Measurements from ENCODE around the gene PRND.
"Not testable (repeated sequence)": the region's sequence is repeated elsewhere in the genome, so short reads cannot be mapped to it uniquely, and the experiment has no call there.

Gene PRND

DNA sequence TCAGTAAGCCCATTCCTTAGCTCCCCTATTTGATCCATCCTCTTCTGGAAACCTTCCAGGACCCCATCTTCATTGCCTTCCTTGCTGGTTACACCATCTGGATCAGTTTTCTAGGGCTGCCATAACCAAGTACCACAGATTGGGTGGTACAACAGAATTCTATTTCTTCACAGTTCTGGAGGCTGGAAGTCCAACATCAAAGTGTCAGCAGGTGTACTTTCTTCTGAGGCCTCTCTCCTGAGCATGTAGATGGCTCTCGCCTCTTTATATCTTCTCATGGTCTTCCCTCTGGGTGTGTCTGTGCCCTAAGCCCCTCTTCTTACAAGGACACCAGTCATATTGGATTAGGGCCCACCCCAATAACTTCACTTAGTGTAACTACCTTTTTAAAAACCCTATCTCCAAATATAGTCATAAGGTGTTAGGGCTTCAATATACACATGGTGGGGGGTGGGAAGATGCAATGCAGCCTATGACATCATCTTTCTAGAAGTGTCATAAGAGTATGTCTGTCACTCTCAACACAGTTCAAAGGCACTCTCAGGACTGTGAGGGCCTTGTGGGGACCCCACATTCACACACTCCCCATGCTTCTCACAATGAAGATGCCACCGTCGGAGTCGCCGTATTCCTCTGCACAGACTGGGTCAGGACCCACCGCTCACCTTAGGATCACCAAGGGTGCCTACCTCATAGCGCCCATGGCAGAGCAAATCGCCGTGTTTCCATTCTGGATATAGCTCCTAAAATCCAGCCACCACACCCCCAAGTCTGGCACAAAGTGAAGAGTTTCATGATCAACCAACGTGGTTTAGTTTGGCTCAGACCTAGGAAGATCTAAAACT is 12.2 kb upstream of the PRND start:
- DNase-seq: peak; percentile 32

DNA sequence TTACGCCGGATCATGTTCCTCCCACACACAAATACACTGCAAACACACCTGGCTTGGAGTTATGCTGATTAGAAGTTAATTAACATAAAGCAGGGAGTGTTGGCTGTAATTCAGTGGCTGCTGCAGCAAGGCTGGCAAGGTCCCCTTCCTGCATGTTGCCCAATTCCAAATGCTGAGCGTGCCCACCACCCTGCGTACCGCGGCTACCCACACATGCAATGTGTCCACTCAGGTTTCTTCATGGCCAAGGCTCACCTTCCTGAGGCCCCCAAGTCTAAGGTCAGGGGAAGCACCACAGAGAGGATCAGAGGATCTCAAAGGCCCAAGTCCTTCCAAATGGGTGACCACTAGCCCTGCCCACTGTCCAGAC is 11.6 kb upstream of the PRND start:
- no peak for DNase-seq

DNA sequence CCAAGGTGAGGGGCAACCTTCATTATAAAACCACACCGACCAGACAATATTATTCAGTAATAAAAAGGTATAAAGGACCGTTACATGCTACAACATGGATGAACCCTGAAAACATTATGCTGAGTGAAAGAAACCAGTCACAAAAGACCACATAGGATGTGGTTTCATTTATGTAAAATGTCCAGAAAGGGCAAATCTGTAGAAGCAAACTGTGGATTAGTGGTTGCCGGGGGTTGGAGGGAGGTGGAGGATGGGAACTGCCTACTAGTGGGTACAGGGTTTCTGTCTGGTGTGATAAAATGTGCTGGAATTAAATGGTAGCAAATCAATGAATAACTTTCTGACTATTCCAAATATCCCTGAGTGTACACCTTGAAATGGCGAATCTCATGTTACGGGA is 10.2 kb upstream of the PRND start:
- DNase-seq: no peak

DNA sequence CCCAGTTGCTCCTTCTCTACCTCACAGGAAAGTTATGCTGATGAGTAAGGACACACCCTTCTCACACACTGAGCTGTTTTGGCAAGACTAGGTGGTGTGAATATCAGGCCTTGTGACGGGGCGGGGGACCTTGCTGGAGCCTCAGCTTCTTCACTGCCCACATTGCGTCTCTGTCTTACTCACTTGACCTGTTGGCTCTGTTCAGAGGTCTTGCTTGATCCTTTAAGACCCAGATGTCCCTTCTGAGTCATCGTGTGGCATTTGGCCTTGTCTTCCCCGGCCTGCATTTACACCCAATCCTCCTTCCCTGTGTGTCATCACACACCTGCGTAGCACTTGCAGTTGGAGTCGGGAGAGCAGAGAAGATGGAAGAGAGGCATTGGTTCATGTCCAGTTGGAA is 8.3 kb upstream of the PRND start:
- DNase-seq: peak; percentile 43

DNA sequence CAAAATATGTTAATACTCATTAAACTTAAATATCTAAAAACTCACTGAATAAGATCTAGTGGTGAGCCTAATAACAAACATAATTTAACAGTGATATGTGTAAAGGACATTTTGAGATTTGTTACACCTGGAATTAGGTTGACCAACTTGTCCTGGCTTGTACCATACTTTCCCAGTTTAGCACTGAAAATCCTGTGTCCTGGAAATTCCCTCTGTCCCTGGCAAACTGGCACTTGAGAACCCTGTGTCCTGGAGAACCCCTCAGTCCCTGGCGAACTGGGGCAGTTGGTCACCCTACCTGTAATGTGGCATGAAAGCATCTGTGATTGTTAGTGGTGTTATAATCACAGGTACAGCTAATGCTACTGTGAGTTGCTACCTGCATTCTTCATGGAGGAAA is 6.9 kb upstream of the PRND start:
- peak; percentile 17 for DNase-seq

DNA sequence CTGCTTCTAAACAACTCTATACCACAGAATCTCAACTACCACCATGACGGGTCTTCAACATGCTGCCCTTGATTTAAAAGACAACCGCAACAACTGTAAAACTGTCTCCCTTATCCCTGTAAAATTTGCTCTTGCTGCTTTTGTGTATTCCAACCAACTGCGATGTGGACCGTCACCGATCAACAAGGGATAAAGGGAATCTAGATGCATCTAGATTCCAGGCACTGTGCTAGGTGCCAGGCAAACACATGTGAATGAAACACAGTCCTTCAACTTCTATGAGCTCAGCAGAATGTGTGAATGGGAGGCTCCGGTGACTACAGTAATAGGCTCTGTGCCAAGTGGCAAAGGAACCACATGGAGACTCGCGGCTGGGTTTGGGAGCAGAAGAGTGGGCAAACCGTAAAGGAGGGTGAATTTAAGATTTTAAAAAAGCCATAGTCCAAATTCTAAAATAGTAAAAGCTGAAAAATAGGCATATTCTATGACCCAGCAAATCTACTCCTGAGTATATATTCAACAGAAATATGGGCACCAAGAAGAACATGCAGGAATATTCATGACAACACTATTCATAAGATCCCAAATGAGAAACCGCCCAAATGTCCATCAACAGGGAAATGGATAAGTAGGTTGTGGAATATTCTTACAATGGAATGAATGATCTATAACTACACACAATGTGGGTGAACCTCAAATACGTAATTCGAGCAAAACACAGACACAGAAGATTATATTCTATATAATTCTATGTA is 3.7 kb upstream of the PRND start:
- DNase-seq: no peak

DNA sequence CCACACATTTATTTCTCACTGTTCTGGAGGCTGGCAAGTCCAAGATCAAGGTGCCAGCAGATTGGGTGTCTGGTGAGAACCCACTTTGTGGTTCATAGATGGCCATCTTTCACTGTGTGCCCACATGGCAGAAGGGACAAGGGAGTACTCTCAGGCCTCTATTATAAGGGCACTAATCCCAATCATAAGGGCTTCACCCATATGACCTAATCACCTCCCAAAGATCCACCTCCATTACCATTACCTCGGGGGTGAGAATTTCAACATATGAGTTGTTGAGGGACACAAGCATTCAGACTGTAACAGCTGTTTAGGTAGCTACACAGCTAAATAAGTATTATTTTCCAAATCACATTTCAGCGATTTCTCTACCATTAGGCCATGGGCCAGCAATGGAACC is 2.5 kb upstream of the PRND start:
- DNase-seq: no peak

DNA sequence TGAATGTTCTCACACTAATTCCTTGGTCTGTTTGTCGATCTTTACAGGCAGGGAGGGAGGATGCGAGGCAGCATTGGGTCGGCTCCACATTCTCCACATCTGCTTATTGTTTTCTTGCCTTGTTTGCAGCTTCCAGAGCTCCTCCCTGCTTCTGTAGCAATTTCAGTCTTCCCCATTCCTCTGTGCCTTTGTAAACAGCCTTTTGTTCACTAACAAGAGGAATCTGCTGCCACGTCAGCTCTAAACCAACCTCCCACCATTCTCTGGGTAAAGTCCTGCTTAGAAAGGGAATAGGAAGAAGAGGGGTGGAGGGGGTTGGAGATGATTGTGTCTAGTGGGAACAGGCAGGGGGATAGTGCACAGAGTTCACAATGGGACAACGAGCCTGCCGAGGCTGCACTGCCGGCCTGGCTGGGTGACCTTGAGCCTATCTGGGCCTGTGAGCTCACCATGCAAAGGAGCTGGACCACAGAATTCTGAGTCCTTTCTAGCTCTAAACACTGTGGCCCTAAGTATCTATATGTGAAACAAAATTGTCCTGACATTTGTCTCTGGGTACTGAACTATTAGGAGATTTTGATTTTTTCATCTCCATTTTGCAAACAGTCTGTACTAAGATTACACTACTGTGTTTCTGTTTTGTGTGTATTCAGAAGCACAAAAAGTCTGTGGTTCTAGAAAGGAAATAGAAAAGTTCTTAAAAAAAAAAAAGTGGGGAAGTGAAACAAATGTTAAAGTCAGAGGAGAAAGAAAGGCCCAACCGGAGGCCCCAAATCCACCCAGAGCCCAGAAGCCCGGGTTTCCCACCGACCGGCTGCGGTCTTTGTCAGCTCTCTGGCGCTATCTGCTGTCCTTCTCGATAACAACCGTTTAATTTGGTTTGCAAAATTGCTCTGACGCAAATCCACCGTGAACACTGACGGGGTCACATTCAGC is 1.4 kb upstream of the PRND start:
- DNase-seq: peak; percentile 74

DNA sequence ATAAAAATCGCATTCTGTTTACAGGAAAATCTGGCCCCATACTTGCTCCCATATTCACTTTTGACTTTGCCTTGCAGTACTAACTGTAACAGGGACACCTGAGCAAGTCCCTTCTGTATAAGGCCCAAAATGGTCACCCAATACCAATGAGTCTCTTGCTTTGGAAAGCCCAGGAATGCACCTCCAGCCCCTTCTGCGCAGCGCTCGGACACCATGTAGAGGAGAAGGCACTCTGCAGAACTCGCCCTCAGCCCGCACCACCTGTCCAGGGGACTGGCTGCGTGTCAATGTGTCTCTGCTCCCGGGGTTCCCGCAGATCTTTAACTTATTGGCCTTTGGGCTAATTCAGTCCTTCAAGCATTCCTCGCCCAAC is 746 bp upstream of the PRND start:
- DNase-seq: no peak

DNA sequence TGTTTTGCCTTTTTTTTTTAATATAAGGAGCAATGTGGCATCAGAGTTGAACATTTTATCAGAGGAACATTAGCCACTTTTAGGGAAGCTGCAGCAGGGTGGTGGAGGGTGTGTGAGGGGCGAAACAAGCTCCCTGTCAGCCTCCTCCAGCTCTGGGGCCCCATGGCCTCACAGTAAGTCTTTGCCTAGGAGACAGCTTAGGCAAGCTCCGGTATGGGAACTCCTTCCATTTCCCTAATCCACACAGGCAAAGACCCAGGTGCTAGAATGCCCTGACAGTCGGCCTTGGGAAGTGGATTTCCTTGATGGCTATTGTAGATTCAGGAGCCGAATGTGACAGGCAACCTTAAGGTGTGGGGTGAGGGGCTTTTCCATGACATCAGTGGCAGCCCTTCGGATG is 862 bp downstream of the PRND start:
- DNase-seq: no peak

DNA sequence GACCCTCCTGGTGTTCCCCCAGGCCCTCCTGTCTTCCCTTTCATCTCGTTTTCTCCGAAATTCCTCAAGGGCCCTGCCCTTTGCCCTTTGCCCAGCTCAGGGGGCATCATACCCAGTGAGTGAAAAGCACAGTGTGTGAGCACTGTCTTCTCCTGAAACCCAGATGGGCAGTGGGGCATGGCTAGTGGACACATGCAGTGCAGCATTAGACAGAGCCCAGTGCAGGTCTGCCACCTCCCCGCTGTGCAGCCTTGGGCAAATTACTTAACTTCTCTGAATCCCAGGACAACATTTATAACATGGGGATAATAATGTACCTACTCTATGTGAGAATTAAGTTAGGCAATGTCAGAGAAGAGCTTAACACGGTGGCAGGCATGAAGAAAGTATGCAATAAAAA is 1.3 kb downstream of the PRND start:
- DNase-seq: no peak

DNA sequence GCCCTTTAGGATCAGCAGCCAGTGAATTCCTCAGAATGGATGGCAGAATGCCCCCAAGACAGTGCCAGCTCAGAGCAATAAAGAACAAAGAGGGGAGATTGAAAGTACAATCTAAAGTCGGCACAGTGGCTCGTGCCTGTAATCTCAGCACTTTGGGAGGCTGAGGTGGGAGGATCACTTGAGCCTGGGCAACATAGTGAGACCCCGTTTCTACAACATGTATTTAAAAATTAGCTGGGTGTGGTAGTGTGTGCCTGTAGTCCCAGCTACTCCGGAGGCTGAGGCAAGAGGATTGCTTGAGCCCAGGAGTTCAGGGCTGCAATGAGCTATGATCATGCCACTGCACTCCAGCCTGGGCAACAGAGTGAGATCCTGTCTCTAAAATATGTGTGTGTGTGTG is 1.8 kb downstream of the PRND start:
- DNase-seq: not testable (repeated sequence)

DNA sequence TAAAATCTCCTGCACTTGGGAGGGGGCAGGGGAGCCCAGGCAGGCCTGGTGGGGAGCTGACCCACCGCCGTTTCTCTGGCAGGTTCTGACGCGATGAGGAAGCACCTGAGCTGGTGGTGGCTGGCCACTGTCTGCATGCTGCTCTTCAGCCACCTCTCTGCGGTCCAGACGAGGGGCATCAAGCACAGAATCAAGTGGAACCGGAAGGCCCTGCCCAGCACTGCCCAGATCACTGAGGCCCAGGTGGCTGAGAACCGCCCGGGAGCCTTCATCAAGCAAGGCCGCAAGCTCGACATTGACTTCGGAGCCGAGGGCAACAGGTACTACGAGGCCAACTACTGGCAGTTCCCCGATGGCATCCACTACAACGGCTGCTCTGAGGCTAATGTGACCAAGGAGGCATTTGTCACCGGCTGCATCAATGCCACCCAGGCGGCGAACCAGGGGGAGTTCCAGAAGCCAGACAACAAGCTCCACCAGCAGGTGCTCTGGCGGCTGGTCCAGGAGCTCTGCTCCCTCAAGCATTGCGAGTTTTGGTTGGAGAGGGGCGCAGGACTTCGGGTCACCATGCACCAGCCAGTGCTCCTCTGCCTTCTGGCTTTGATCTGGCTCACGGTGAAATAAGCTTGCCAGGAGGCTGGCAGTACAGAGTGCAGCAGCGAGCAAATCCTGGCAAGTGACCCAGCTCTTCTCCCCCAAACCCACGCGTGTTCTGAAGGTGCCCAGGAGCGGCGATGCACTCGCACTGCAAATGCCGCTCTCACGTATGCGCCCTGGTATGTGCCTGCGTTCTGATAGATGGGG is 3.0 kb downstream of the PRND start:
- no peak for DNase-seq

DNA sequence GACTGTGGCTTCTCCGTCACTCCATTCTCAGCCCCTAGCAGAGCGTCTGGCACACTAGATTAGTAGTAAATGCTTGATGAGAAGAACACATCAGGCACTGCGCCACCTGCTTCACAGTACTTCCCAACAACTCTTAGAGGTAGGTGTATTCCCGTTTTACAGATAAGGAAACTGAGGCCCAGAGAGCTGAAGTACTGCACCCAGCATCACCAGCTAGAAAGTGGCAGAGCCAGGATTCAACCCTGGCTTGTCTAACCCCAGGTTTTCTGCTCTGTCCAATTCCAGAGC is 3.5 kb downstream of the PRND start:
- DNase-seq: no peak

DNA sequence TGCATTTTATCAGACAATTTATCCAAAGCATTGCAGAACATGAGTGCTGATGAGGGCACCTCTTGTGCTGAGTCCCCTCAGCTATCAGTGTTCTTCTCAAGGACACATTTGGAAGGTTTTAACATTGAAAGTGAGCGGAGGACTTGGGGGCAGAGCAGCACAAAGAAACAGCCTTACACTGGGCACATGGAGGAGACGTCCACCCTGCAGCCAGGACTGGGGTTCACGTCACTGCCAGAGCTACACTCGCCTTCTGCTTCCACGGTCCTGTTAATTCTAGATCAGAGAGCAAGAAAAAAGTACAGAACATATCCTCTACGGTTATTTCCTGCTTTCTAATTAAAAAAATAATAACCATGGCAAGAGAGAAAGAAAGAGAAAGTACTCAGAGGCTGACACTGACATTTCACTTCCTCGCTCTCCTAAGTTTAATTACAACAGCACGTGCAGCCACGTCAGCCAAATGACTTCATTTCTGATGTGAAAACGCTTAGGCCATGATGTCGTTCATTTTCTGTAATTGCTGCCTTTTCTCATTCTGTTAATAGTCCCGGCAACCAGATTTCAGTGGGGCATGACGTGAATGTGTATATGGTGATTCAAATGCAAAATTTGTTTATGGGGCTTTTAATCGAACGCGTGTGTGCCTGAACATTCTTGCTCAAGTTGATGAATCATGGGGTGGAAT is 5.1 kb downstream of the PRND start:
- no peak for DNase-seq

DNA sequence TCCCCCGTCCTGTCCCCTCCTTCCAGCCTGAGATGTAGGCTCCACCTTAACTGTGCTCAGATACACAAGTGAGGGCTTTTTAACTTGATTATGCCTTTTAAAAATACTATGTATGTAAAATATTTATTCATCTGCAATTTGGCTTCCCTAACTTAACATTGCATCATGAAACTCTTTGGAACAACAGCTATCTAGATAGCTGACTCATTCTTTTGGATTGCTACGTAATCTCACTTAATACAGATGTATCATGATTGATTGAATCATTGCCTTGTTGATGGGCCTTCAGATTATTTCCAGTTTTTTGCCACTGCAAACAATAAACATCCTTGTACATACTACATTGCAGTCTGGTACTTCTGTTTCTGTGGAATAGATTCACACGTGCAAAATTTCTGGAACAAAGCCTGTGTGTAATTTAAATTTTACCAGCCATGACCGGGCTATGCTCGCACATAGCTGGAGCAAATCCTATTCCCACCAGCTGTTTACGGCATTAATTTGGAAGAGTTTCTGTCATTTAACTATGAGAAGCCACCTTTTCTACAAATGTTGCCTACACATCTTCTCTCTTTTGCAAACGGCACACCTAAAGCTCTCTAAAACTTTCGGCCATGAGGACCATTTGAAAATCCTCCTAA is 6.5 kb downstream of the PRND start:
- no peak for DNase-seq

DNA sequence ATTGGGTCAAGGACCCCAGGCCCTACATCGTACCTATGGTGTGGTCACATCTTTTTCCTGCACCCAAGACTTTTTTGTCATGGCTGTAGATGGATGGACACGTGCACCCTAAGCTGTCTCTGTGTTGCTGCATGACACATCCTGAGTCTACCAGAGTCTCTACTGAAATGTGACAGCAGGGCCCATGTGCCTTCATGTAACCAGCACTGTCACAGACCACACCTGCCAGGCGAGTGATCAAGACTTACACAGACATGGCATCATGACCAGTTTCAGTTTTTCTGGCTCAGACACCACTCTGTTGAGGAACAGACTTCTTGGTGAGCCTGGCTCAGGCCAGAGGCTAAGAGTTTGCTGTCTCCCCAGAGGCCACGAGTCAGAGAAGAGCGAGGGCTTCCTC is 7.6 kb downstream of the PRND start:
- DNase-seq: no peak

DNA sequence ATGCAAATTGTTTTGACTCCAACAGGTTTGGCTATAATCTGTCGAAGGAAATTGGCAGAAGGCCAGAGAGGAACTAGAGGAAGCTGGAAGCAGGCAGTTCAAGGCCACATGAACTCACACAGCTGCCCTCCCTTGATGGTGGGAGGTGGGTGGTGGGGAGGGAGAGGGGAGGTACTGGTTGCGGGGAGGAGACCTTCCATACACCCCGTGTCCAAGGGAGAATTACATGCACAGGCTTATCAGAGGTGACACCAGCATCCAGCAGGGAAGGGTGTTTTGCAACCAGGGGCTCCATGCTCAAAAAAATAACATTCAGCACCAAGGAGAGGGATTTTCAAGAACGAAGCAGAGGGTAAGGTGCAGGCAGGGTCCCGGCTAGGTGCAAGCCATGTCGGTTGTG is 9.1 kb downstream of the PRND start:
- no peak for DNase-seq

DNA sequence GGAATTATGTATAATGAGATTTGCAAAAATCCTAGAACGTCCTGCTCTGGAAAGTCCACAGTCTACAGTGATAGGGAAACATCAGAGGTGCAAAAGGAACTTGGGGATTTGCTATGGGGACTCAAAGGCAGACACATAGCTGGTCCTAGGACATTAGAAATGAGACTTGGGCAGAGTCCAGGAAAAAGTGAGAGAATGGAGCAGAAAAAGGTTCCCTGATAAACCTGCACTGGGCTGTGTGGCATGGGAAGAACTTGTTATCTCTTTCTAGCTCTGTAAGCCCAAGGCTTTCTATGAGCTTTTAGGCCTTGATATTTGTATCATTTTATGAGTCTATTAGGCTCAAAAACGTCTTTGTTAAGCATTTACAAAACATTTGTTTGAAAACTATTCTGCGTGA is 15.2 kb downstream of the PRND start:
- no peak for DNase-seq

DNA sequence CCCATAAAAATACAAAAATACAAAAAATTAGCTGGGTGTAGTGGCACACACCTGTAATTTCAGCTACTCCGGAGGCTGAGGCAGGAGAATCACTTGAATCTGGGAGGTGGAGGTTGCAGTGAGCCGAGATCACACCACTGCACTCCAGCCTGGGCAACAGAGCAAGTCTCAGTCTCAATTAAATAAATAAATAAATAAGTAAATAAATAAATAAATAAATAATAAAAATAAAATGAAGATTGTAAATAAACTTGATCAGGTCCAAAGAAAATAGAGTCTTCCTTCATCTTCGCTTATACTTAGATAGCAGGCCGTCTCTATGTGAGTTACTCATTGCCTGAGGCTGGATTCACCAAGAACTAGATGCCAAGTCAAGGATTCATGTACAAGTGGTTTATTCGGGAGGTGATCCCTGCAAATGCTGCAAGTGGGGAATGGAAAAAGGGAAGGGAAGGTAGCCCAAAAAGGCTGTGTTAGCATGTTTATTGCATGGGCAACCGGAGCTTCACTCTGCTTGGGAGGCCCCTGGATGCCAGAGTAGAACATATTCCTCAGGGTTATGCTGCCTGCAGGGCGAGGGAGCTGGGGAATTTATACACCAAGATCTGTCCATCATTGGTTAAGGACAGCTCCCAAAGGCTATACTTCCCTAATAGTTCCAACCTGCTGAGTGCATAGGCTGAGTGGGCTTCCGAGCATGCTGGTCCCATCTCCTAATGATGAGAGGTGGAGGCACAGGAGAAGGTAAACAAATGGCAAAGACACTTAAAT is 16.3 kb downstream of the PRND start:
- DNase-seq: peak; percentile 29

Measured in islet precursor cell (in vitro differentiated cells).